ENCODE data around the gene CACNA1C.

- no peak for TF ChIP-seq POLR2A (IDR thresholded peaks at IDR 0.05; ENCODE audit: low read depth, low read length)
- TF ChIP-seq POLR2AphosphoS5 (IDR thresholded peaks at IDR 0.05; ENCODE audit: low read depth, low read length) = no peak
- no peak for TF ChIP-seq SPI1 (IDR thresholded peaks at IDR 0.05; ENCODE audit: low read depth, low read length)
These were observed 339.0 kb downstream of the CACNA1C start for GRCh38 chr12:2391740-2392331.

Data from GM12891 (cell line).